GM20000 (cell line): ENCODE results near the gene POMZP3.
"Not testable (repeated sequence)": the region's sequence is repeated elsewhere in the genome, so short reads cannot be mapped to it uniquely, and the experiment has no call there.

Experiments
- DNase-seq: peaks from one replicate; pipeline ENCODE4 v3.0.0; 2012; ENCODE audit warnings: low spot score

Gene POMZP3

GRCh38 chr7:76588586-76588985 is 38.5 kb downstream of the POMZP3 start:
- DNase-seq: not testable (repeated sequence)

- not testable (repeated sequence) for DNase-seq
Measured at GRCh38 chr7:76586585-76587315, 40.3 kb downstream of the POMZP3 start.

GRCh38 chr7:76583636-76584281 is 43.3 kb downstream of the POMZP3 start:
- not testable (repeated sequence) for DNase-seq

- DNase-seq: not testable (repeated sequence)
Measured at GRCh38 chr7:76582848-76583631, 44.0 kb downstream of the POMZP3 start.

DNA sequence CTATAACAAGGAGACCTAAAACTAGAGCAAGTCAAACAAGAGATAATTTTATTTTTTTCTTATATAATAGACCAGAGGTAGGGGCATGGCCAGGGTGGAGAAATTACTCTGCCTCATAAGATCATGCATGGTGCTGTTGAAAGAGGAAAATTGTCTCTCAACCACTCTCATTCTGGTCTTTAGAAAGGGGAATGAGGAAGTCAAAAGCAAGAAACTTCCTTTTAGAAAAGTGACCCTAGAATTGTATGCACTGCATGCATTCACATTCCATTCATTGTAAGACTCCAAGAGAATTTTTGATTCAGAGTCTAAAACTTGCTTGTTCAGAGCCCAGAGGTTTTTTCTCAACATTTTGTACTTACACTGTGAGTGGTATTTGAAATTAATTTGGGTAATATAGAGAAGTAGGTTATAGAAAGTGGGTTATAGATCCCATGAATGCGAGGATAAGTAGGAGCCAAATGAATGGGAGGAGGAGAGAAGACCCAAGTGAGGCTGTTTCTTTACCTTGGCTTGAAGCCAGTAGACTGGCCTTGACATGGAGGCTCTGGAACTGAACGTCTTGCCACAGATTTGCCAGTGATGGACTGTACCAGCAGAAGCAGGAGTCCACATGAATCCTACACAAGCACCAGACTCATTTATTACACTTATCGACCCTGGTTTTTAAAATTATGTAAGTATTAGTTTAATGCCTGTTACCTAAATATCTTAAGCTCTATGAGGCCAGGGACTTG is 51.0 kb downstream of the POMZP3 start:
- DNase-seq: not testable (repeated sequence)

- not testable (repeated sequence) for DNase-seq
Measured at GRCh38 chr7:76575431-76575830, 51.6 kb downstream of the POMZP3 start.

DNA sequence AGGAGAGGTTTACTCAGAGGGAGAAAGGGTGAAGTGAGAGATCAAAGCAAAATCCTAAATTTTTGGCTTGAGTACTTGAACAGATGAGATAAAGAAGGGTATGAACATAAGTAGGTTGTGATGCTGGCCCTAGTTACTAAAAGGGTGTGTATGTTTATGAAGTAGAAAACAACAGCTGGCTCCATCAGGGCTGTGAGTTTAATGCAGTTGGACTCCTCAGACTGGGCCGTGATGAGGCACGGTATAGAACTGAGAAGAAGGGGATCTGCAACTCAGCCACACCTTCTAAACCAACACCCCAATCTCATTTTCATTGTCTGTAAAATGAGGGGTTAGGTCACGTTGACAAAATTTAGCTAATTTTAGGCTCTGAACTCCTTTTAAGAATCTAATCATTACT is 54.8 kb downstream of the POMZP3 start:
- DNase-seq: not testable (repeated sequence)

DNA sequence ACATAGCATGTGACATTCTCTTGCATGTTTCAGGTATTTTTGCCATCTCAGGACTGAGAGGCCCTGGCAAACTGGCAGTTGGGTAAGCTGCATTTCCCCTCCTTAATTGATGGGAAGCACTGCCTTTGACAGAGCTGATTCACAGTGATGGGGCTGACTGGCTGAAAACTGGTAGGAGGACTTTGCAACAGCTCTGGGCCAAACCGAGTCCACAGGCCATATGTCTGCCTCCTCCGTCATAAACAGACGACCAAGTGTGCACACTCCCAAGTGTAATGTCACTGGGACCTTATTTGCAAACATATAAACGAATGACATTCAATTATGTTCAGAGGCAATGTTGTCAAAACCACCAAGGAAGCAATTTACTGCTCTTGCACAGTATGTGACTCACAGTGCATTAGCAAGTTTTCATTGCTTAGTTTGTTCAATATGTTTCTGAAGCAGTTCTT is 56.7 kb downstream of the POMZP3 start:
- DNase-seq: not testable (repeated sequence)

DNA sequence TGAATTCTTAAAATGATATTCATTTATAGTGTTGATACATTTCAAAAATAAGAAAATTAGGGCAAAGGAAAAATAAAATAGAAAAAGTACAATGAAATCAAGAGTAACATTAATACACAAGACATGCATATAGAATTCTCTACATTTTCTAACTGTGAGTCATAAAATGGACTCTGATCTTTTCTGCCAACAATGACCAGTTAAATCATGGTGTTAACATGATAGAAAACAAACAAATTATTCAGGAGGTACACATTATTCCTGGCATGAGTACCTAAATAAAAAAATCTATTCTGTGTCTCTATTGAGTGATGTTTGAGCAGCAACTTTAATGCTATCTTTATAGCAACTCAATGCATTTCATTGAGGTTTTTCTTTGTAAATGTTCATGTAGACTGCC is 58.3 kb downstream of the POMZP3 start:
- DNase-seq: not testable (repeated sequence)

GRCh38 chr7:76567753-76568152 is 59.3 kb downstream of the POMZP3 start:
- DNase-seq: not testable (repeated sequence)

GRCh38 chr7:76567311-76567710 is 59.8 kb downstream of the POMZP3 start:
- not testable (repeated sequence) for DNase-seq

GRCh38 chr7:76565001-76565400 is 62.1 kb downstream of the POMZP3 start:
- not testable (repeated sequence) for DNase-seq

DNA sequence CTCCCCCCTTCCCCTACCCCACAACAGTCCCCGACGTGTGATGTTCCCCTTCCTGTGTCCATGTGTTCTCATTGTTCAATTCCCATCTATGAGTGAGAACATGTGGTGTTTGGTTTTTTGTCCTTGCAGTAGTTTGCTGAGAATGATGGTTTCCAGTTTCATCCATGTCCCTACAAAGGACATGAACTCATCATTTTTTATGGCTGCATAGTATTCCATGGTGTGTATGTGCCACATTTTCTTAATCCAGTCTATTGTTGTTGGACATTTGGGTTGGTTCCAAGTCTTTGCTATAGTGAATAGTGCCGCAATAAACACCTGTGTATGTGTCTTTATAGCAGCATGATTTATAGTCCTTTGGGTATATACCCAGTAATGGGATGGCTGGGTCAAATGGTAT is 65.7 kb downstream of the POMZP3 start:
- DNase-seq: not testable (repeated sequence)

GRCh38 chr7:76560157-76560556 is 66.9 kb downstream of the POMZP3 start:
- DNase-seq: not testable (repeated sequence)
